GM12891 (cell line): Measurements from ENCODE around the gene TAF4B.

ENCODE experiments used
- PAX5 ChIP-seq: IDR thresholded peaks from 2 replicates; pipeline ENCODE4 v1.6.1; 2011; ENCODE audit warnings: low read length, moderate library complexity, mild to moderate bottlenecking; ENCODE audit not compliant: insufficient read depth, severe bottlenecking
- POLR2A ChIP-seq: IDR thresholded peaks from 2 replicates; pipeline ENCODE4 v1.6.1; 2011; ENCODE audit warnings: low read depth, low read length, control low read depth
- POLR2AphosphoS5 ChIP-seq: IDR thresholded peaks from 2 replicates; pipeline ENCODE4 v1.6.1; 2011; ENCODE audit warnings: low read depth, low read length, control low read depth
- SPI1 ChIP-seq: IDR thresholded peaks from 2 replicates; pipeline ENCODE4 v1.6.1; 2011; ENCODE audit warnings: low read depth, low read length, control low read depth
- TAF1 ChIP-seq: IDR thresholded peaks from 2 replicates; pipeline ENCODE4 v1.6.1; 2011; ENCODE audit warnings: low read depth, low read length, control low read depth

DNA sequence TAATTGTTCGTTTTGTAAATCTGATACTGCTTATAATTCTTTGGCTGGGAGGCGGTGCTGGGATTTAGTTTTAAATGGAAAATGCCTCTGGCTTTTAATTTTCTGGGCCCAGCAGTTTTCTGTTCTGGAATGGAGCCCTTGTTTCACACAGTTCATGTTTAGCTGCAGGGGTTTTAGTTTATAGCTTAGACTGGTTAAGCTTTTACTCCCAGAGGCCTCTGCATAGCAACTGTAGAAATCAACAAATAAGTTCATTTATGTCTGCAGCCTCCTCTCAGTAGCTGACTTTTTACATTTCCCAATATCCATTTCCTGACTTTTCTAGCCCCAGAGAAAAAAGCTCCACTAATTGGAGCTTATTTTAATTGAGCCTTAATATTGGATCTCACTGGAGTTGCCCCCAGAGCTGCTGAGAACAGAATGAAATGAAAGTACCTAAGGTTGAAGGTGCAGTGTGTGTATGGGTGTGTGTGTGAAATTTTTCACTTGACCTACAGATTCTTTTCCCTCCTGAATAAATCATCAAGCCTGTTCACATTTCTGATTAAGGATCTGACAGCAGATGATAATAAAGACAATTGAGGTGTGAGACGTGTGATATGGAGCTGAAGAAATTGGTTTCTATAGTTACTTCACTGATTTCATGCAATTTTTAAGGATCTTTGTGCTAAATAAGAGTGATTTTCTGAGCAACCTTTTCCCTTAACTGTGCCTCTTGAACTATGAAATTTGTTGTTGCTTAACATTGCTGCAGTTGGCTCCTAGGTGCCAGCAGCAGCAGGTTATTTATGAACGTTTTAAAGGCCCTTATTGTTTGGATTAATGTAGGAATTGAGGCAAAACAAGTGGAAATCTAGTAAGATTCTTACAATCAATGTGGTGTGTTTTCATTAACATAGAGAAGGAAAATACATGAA lies 109.6 kb downstream of the TAF4B start:
- TF ChIP-seq TAF1 (no peak), POLR2A (no peak), POLR2AphosphoS5 (no peak), SPI1 (no peak), PAX5 (no peak)
